Neural progenitor cell (in vitro differentiated cells): ENCODE data around the gene HHLA2.

Experiments
- CTCF ChIP-seq: fragments of 200-600 bp; sonication (generic); IDR thresholded peaks from 2 replicates; pipeline ENCODE4 v1.5.1; 2017; ENCODE audit warnings: antibody characterized with exemption, mild to moderate bottlenecking
- EZH2phosphoT487 ChIP-seq: fragments of 200-600 bp; sonication (generic); IDR thresholded peaks from 2 replicates; pipeline ENCODE4 v1.6.1; 2017; ENCODE audit warnings: antibody characterized with exemption

- TF ChIP-seq CTCF (no peak), EZH2phosphoT487 (no peak)
Measured at GRCh38 chr3:108408883-108409799, 112.8 kb downstream of the HHLA2 start.
